Endodermal cell (in vitro differentiated cells): ENCODE data around the gene PHF21B. TPM values are rescaled to one million over a fixed set of nuclear protein-coding genes. Genes with fewer than 3 reads are reported as not detected.
A peak's percentile ranks its signal among the peaks of the same experiment; 100 is the strongest.

Experiments
- DNase-seq: peaks from one replicate; pipeline ENCODE4 v3.0.0-alpha.2; 2017
- H3K27ac ChIP-seq: 2 replicates; pipeline ENCODE4 v1.5.1; 2013; ENCODE audit warnings: mild to moderate bottlenecking, low read depth, low read length, moderate library complexity
- H3K27me3 ChIP-seq: 2 replicates; pipeline ENCODE4 v1.6.1; 2013; ENCODE audit warnings: mild to moderate bottlenecking, low read length, moderate library complexity; ENCODE audit not compliant: insufficient read depth, control insufficient read depth, poor library complexity, severe bottlenecking
- H3K36me3 ChIP-seq: 2 replicates; pipeline ENCODE4 v1.7.0; 2013; ENCODE audit warnings: mild to moderate bottlenecking, low read length, moderate library complexity; ENCODE audit not compliant: control insufficient read depth, insufficient read depth
- H3K4me1 ChIP-seq: one replicate; pipeline ENCODE4 v1.7.0; 2013; ENCODE audit warnings: low read length; ENCODE audit not compliant: control insufficient read depth, insufficient read depth
- H3K4me3 ChIP-seq: 2 replicates; pipeline ENCODE4 v1.5.1; 2013; ENCODE audit warnings: mild to moderate bottlenecking, low read length, moderate library complexity
- H3K9ac ChIP-seq: 2 replicates; pipeline ENCODE4 v1.6.1; 2013; ENCODE audit warnings: mild to moderate bottlenecking, low read length, moderate library complexity; ENCODE audit not compliant: poor library complexity, severe bottlenecking; ENCODE audit errors: extremely low read depth
- H3K9me3 ChIP-seq: 2 replicates; pipeline ENCODE4 v1.6.1; 2013; ENCODE audit warnings: mild to moderate bottlenecking, low read length, moderate library complexity; ENCODE audit not compliant: control insufficient read depth
- H3K27ac Mint-ChIP-seq: 2 replicates; pipeline ENCODE4 v1.8.0; 2020; ENCODE audit warnings: mixed read lengths
- H3K27me3 Mint-ChIP-seq: 2 replicates; pipeline ENCODE4 v1.8.0; 2021; ENCODE audit warnings: mild to moderate bottlenecking, mixed read lengths; ENCODE audit not compliant: insufficient read depth
- H3K36me3 Mint-ChIP-seq: 2 replicates; pipeline ENCODE4 v1.8.0; 2020; ENCODE audit warnings: low read depth, mixed read lengths
- H3K4me1 Mint-ChIP-seq: 2 replicates; pipeline ENCODE4 v1.8.0; 2020; ENCODE audit warnings: mixed read lengths
- H3K4me3 Mint-ChIP-seq: 2 replicates; pipeline ENCODE4 v1.8.0; 2020; ENCODE audit warnings: mild to moderate bottlenecking, moderate library complexity, mixed read lengths
- H3K9me3 Mint-ChIP-seq: 2 replicates; pipeline ENCODE4 v1.8.0; 2020; ENCODE audit warnings: mild to moderate bottlenecking, mixed read lengths
- CTCF ChIP-seq: fragments of 200-600 bp; sonication (generic); conservative IDR thresholded peaks from 2 replicates; pipeline ENCODE4 v1.5.0; 2021; ENCODE audit warnings: antibody characterized with exemption, mild to moderate bottlenecking
- WGBS, 2 experiments: methylation state at CpG; one replicate each; pipeline versions ENCODE4 v1.1.5 to v1.1.7; 2013; ENCODE audit warnings: missing lambda C conversion rate in 2 of 2, mixed read lengths in 1 of 2; ENCODE audit not compliant: insufficient coverage in 1 of 2, insufficient read length in 1 of 2; 5-methylcytosine and 5-hydroxymethylcytosine counted together
- total RNA-seq, 2 donors: library from RNA; stranded (reverse); fragmentation: NEBNext Ultra II Directional in 1 of 2; extraction: Animal tissue kit (Norgen Biotek cat#: 25700) in 1 of 2; gene quantifications; 2 replicates in 1 of 2; 3 replicates in 1 of 2; pipeline ENCODE4 v1.2.1, GENCODE V29; 2021

PHF21B gene
- total RNA-seq, 2 donors from 2014 or later, result 57.5 to 69.2 TPM

- Mint-ChIP-seq H3K4me3 (peak overlapping the region; percentile 22), H3K4me1 (peaks cover 36% of the 10 kb centered on the region), H3K27me3 (no peaks in the 10 kb centered on the region), H3K9me3 (peaks cover 21% of the 10 kb centered on the region), H3K27ac (peak overlapping the region; percentile 67), H3K36me3 (peaks cover 28% of the 10 kb centered on the region)
- Histone ChIP-seq H3K9me3 (peaks cover 11% of the 10 kb centered on the region), H3K4me1 (no peaks in the 10 kb centered on the region), H3K36me3 (peaks cover 25% of the 10 kb centered on the region), H3K9ac (no peak overlapping the region), H3K27ac (no peak overlapping the region), H3K27me3 (no peaks in the 10 kb centered on the region), H3K4me3 (no peak overlapping the region)
- 60 to 67% methylated on average over 10 to 15 of the region's 15 CpGs for WGBS, 2 experiments
- peak; percentile 79 for DNase-seq
- no peak for TF ChIP-seq CTCF
Observed at GRCh38 chr22:44952863-44953746, 56.7 kb downstream of the PHF21B start.

GRCh38 chr22:44951510-44951816 is 58.3 kb downstream of the PHF21B start:
- DNase-seq, result no peak
- H3K27ac Mint-ChIP-seq, result no peak overlapping the region
- Histone ChIP-seq H3K27ac (no peak overlapping the region), H3K36me3 (peaks cover 33% of the 10 kb centered on the region), H3K9me3 (peaks cover 11% of the 10 kb centered on the region), H3K27me3 (no peaks in the 10 kb centered on the region), H3K4me1 (no peaks in the 10 kb centered on the region), H3K4me3 (peak overlapping the region; percentile 33), H3K9ac (no peak overlapping the region)
- no peak overlapping the region for H3K4me3 Mint-ChIP-seq
- TF ChIP-seq CTCF, result no peak
- H3K27me3 Mint-ChIP-seq, result no peaks in the 10 kb centered on the region
- H3K36me3 Mint-ChIP-seq, result peaks cover 34% of the 10 kb centered on the region
- peaks cover 21% of the 10 kb centered on the region for H3K9me3 Mint-ChIP-seq
- peaks cover 21% of the 10 kb centered on the region for H3K4me1 Mint-ChIP-seq

- Histone ChIP-seq H3K9me3 (peaks cover 11% of the 10 kb centered on the region), H3K4me1 (no peaks in the 10 kb centered on the region), H3K36me3 (peaks cover 36% of the 10 kb centered on the region), H3K27me3 (no peaks in the 10 kb centered on the region), H3K27ac (no peak overlapping the region), H3K9ac (no peak overlapping the region), H3K4me3 (peak overlapping the region; percentile 33)
- Mint-ChIP-seq H3K4me1 (peaks cover 23% of the 10 kb centered on the region), H3K4me3 (no peak overlapping the region), H3K27ac (no peak overlapping the region), H3K36me3 (peaks cover 34% of the 10 kb centered on the region), H3K9me3 (peaks cover 21% of the 10 kb centered on the region), H3K27me3 (no peaks in the 10 kb centered on the region)
- WGBS, 2 experiments, result 90 to 92% methylated on average over 16 to 21 of the region's 21 CpGs
- DNase-seq, result no peak
- TF ChIP-seq CTCF, result no peak
Observed at GRCh38 chr22:44950806-44951509, 58.8 kb downstream of the PHF21B start.
